Activated T-cell treated with anti-CD3 and anti-CD28 coated beads for 1 hour (primary cell): ENCODE measurements around the gene IGFBP5.
A peak's percentile ranks its signal among the peaks of the same experiment; 100 is the strongest.

Source experiments
- DNase-seq: peaks from one replicate; pipeline ENCODE4 v3.0.0-alpha.2; 2020; ENCODE audit warnings: low read depth

The IGFBP5 gene

GRCh38 chr2:216687646-216688045, 7.7 kb downstream of the IGFBP5 start:
- DNase-seq: peak; percentile 7

- DNase-seq: no peak
Measured at GRCh38 chr2:216687111-216687510, 8.2 kb downstream of the IGFBP5 start.

DNA sequence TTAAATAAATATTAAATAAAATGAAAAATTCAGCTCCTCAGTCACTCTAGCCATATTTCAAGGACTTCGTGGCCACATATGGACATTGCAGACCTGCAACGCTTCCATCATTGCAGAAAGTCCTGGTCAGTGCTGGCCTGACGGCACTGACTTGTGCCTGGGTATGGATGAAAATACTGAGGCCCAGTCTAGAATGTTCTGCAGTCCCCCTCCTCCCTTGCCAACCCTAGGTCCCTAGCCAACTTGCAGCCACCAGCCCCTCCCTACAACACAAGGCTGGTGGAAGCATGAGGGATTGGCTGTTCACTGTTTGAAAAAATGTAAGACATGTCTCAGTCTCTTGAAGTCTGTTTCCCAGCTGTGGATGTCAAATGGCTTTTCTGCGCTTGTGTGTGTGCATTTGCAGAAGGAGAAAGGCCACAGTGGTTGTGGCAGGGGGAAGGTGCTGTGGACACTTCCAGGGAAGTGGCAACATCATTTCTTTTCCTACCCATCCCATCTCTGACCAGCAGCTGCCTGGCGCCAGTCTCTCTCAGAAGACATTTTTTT, 9.9 kb downstream of the IGFBP5 start:
- no peak for DNase-seq

GRCh38 chr2:216683846-216684245, 11.5 kb downstream of the IGFBP5 start:
- no peak for DNase-seq

DNA sequence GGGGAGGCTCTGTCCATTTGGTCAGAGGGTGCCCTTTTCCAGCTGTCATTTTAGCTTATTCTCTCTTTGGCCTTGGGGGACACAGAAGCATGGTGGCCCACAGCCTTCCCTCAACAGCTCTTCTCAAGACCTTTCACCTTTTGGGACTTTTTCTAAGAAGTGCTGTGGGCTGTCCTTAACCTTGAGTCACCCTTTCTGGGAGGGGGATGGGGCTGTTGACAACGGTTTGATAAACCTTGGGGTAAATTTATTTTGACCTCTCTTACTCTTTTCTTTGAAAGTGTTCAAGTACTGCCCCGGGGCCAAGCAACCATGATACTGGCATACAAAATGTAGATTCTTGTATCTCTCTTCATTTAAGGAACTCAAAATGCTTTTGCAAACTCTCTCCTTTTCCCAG, 13.7 kb downstream of the IGFBP5 start:
- no peak for DNase-seq

DNA sequence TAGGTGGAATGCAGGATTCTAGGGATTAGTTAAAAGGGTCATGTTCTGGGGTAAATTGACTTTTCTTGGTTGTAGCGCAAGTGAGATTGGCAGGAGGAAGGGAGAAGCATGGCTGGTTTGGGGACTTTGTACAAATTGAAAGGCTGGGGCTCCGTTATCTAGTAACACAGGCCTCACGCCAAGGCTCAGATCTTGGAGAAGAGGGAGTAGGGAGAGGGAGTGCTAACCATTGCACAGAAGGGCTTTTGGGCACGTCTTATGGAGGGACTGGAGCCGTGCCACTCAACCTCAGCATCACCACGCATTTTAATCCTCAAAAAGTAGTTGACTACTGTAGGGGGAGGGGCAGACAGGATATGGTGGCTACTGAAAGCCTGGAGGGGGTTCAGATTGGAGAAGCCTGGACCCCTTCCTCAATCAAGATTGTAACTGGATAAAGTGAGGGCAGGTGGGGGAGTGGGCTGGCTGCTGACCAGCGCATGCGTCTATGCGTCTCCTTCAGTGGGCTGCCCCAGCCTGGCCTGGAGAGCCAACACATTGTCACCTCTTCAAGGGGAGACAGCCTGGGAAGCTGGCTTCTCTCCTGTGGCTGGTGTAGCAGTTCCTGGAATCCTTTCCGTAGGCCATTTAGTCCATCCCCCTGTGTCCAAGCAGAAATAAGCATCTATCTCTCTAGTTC, 14.3 kb downstream of the IGFBP5 start:
- no peak for DNase-seq

DNA sequence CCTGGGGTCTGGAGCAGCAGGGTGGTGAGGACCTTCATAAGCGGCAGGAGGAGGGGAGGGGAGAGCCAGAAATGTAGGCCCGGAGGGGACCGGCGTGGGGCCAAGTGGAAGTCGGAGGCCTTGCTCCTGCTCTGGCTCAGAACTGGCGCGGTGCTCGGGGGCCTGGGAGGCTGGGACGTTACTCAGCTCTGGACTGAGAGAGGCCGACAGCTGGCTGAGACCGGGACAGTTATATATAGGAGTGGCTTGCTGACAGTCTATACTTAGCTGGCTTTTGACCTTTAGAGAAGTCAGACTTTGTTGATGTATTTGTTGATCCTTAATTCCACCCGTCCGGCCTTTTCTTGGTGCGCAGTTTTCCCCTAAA, 15.7 kb downstream of the IGFBP5 start:
- no peak for DNase-seq

DNA sequence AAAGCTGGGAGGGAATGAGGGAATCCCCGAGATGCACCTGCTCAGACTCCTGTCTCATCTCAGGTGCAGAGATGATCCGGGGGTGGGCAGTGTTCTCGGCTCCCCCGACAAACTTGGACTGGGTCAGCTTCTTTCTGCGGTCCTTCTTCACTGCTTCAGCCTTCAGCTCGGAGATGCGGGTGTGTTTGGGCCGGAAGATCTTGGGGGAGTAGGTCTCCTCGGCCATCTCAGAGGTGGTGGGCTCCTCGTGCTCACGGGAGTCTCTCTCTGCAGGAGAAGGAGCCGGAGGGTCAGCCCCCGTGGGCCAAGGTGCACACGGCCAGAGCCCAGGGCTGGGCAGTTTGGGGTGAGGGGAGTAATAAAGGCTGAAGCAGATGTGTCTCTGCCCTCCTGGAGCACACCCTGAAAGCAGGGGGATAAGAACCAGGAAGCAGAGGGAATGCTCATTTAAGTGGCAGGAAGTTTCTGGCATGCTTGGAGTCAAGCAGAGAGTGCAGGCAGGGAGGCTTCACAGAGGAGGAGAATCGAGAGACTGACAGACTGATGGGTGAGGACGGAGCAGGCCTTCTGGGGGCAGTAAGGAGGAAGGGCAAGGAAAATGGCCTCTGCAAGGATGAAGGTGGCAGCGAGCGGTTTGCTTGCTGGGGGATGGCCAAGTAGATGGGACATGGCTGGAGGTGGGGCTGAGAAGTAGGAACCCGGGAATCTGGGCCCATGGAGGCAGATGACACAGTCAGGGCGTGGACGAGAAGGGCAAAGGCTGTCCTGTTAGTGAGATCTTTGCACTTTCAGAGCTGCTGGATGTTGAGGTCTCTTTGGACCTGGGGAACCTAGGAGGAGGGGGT, 16.3 kb downstream of the IGFBP5 start:
- DNase-seq: no peak

GRCh38 chr2:216678098-216678465, 17.3 kb downstream of the IGFBP5 start:
- DNase-seq: no peak

- no peak for DNase-seq
Measured at GRCh38 chr2:216677439-216678097, 17.8 kb downstream of the IGFBP5 start.

GRCh38 chr2:216676630-216677029, 18.7 kb downstream of the IGFBP5 start:
- no peak for DNase-seq

- no peak for DNase-seq
Measured at GRCh38 chr2:216674376-216674775, 21.0 kb downstream of the IGFBP5 start.

GRCh38 chr2:216673609-216674008, 21.7 kb downstream of the IGFBP5 start:
- no peak for DNase-seq

- DNase-seq: no peak
Measured at GRCh38 chr2:216673021-216673420, 22.3 kb downstream of the IGFBP5 start.

DNA sequence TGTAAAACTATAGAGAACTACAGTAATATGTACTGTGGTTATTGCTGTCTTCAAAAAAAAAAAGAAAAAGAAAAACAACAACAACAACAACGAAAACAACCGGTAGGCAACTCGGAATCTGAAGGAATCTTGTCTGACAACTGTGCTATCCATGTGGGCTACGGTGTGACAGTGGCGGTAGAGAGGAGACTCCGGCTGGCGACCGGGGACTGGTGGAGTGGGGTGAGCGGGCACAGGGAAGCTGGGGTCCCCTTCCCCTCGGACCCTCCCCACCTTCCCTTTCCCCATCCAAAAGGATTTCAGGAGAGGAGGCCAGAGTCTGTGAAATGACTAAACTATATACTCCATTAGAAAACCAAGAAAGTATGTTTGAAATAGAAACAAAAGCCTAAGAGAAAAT, 22.9 kb downstream of the IGFBP5 start:
- no peak for DNase-seq

DNA sequence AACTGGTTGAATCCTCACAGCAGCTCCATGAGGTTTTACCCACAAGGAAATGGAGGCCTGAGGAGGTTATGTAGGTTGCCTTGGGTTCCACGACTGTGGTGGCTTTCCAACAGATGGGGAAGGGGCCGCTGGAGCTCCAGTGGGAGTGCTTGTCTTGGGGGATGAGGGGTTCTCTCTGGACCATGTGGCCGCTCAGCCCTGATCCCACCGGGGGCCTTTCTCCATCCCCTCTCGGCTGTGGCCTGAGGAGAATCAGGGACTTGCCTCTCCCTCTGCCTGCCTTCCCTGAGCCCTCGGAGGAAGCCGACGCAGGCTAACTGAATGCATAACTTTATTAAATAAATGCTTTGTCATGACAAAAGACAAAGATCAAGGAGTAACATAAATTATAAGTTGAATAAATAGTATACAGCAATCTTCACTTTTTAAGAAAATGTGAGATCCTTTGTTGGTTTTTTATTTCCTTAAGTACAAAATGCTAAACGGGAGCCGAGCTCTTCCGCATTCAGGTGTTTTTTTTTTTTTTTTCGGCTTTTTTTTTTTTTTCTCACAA, 23.5 kb downstream of the IGFBP5 start:
- DNase-seq: no peak

- no peak for DNase-seq
Measured at GRCh38 chr2:216671081-216671411, 24.3 kb downstream of the IGFBP5 start.

DNA sequence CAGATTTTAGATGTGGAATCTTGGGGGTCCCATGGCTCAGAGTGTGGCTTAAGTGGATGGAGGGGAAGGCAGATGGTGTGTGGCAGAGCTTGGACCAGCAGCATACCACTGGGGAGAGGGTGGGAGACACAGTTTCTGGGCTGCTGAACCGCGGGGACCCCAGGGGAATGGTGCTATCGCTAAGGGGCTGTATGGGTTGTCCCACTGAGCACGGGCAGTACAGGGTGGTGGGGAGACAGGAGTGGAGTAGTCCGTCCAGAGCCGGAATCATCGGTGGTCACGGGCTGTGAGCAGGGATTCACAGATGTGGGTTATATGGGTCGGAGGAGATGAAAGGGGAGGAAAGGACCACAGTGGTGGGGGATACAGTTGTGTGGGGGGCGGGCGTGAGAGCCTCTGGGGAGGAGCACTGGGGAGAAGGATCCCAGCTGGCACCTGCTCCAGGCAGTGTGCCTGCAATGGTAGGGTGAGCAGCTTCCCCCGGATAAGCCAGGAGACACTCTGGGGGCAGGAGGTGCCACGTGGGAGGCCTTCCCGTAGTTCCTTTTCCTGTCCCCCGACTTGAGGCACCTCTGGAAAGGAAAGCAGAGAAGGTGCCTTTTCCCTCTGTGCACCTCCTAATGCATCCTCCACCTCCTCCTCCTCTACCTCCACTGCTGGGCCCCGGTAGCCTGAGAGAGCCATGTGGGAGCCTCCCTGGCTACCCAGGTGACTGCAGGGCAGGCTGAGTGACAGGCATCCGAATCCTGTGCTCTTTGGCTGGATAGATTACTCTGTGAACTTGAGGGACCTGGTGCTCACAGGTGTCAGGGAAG, 24.9 kb downstream of the IGFBP5 start:
- DNase-seq: no peak

GRCh38 chr2:216666461-216667233, 28.7 kb downstream of the IGFBP5 start:
- peak; percentile 44 for DNase-seq

GRCh38 chr2:216665717-216666116, 29.6 kb downstream of the IGFBP5 start:
- DNase-seq: no peak

- no peak for DNase-seq
Measured at GRCh38 chr2:216665242-216665641, 30.1 kb downstream of the IGFBP5 start.
